ENCODE data around the gene FMNL2. TPM values are rescaled to one million over a fixed set of nuclear protein-coding genes. Genes with fewer than 3 reads are reported as not detected.

Gene FMNL2
- total and polyA plus RNA-seq, 12 donors: 3.3 to 16.0 (median 4.5) TPM

GRCh38 chr2:152630466-152630865 lies 295.5 kb downstream of the FMNL2 start:
- 84 to 92% methylated on average over 4 of the region's 4 CpGs for WGBS, 2 donors
- peaks cover 0 to 63% (median 0%) of the 10 kb centered on the region in 9 donors for H3K36me3 ChIP-seq
- no peak overlapping the region for H3K27ac ChIP-seq
- DNase-seq (no peak), ATAC-seq (no peak)
- no peaks in the 10 kb centered on the region for H3K9me3 ChIP-seq
- peaks cover 0 to 4% (median 0%) of the 10 kb centered on the region in 9 donors for H3K4me1 ChIP-seq
- no peaks in the 10 kb centered on the region for H3K27me3 ChIP-seq
- intact Hi-C loops (cut with DNase I): loop anchor here in 7 of 10 donors (1.0 to 10.0 kb wide), 4 partner anchors 296 to 596 kb away; partner anchors contain the start of gene FMNL2 (in 2 of the 7)
- TF ChIP-seq CTCF (IDR thresholded peaks at IDR 0.05): no peak
- H3K4me3 ChIP-seq: no peak overlapping the region

- Histone ChIP-seq H3K27ac (no peak overlapping the region), H3K4me1 (peaks cover 0 to 4% (median 0%) of the 10 kb centered on the region in 9 donors), H3K27me3 (no peaks in the 10 kb centered on the region), H3K4me3 (no peak overlapping the region), H3K36me3 (peaks cover 0 to 79% (median 0%) of the 10 kb centered on the region in 9 donors), H3K9me3 (no peaks in the 10 kb centered on the region)
- ATAC-seq (no peak), DNase-seq (no peak)
- no peak for TF ChIP-seq CTCF (IDR thresholded peaks at IDR 0.05)
- WGBS, 2 donors: 95 to 97% methylated on average over 3 of the region's 3 CpGs
- intact Hi-C loops (cut with DNase I): loop anchor here in 6 of 10 donors (5.0 to 10.0 kb wide), 3 partner anchors 298 to 598 kb away; partner anchors contain the start of gene FMNL2 (in 2 of the 6)
Observed at GRCh38 chr2:152632736-152633135, 297.8 kb downstream of the FMNL2 start.

GRCh38 chr2:152635635-152636298 lies 300.8 kb downstream of the FMNL2 start:
- peak in 7 of 8 donors; percentile 58 to 72 (median 61) for ATAC-seq
- Histone ChIP-seq H3K27ac (no peak overlapping the region), H3K9me3 (no peaks in the 10 kb centered on the region), H3K4me3 (no peak overlapping the region), H3K27me3 (no peaks in the 10 kb centered on the region), H3K36me3 (peaks cover 0 to 81% (median 9%) of the 10 kb centered on the region in 9 donors), H3K4me1 (peaks cover 0 to 4% (median 0%) of the 10 kb centered on the region in 9 donors)
- 30 to 36% methylated on average over 5 of the region's 5 CpGs for WGBS, 2 donors
- TF ChIP-seq CTCF (IDR thresholded peaks at IDR 0.05): peak; percentile 80 to 90 (median 83)
- intact Hi-C loops (cut with DNase I): loop anchor here (1.0 to 10.0 kb wide), 11 partner anchors 301 to 603 kb away; partner anchors contain the start of genes STAM2 (in 3 of the 10) and FMNL2 (in 2 of the 10)
- peak in 1 of 2 donors; percentile 50 for DNase-seq

GRCh38 chr2:152637251-152637650 lies 302.3 kb downstream of the FMNL2 start:
- DNase-seq: no peak
- TF ChIP-seq CTCF (IDR thresholded peaks at IDR 0.05): no peak
- Histone ChIP-seq H3K9me3 (no peaks in the 10 kb centered on the region), H3K27ac (no peak overlapping the region), H3K36me3 (peaks cover 0 to 82% (median 13%) of the 10 kb centered on the region in 9 donors), H3K27me3 (no peaks in the 10 kb centered on the region), H3K4me1 (peaks cover 0 to 4% (median 0%) of the 10 kb centered on the region in 9 donors), H3K4me3 (no peak overlapping the region)
- ATAC-seq: no peak
- 89 to 91% methylated on average over 7 of the region's 7 CpGs for whole genome bisulfite sequencing, 2 donors
- intact Hi-C loops (cut with DNase I): loop anchor here (5.0 to 10.0 kb wide), 7 partner anchors 302 to 605 kb away; partner anchors contain the start of genes STAM2 (in 3 of the 10) and FMNL2 (in 2 of the 10)
